ENCODE measurements around the gene AMER3. TPM values are rescaled to one million over a fixed set of nuclear protein-coding genes. Genes with fewer than 3 reads are reported as not detected.

Gene AMER3
- total and polyA plus RNA-seq, 2 experiments from 2014 or later, result 0.05 to 0.49 TPM

DNA sequence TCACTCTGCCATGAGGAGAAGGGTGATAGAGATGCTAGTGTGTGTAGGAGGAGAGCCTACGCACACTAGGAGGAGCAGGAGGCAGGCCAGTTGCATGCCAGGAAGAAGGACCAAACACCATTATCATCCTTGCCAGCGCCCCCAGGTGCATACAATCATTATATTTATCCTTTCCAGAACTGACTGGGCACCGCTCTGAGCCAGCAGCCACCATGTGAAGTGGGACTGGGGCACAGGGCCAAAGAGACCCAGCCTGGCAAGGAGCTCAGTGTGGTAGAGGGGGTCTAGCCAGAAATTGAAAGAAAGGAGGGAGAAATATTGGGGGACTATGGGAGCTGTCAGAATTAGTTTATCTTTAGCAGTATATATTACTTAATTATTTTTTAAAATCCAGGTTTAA, 34.8 kb upstream of the AMER3 start:
- Histone ChIP-seq H3K9me2 (ENCODE audit: insufficient read depth) (0 out of 2 replicates have a peak, but pooled peaks cover 5% of the 10 kb centered on the region), H3K4me3 (no peak overlapping the region), H3F3A (replicated peaks; ENCODE audit: low read depth) (no peaks in the 10 kb centered on the region), H3K27me3 (ENCODE audit: insufficient read depth) (peaks cover 4% of the 10 kb centered on the region; the same call in 1 of the 2 replicates), H3K79me2 (replicated peaks; ENCODE audit: insufficient read depth) (no peaks in the 10 kb centered on the region), H3K4me2 (no peak overlapping the region), H3K27ac (ENCODE audit: low read depth) (no peak overlapping the region), H2AFZ (no peak overlapping the region), H4K20me1 (replicated peaks; ENCODE audit: insufficient read depth) (no peaks in the 10 kb centered on the region), H3K4me1 (ENCODE audit: insufficient read depth) (no peaks in the 10 kb centered on the region), H3K36me3 (ENCODE audit: insufficient read depth) (no peaks in the 10 kb centered on the region)
- Mint-ChIP-seq H3K27me3 (ENCODE audit: insufficient read depth, low read depth, poor library complexity) (no peaks in the 10 kb centered on the region), H3K9me3 (peaks cover 7% of the 10 kb centered on the region; the same call in 2 of the 3 replicates), H3K4me3 (no peak overlapping the region), H3K36me3 (ENCODE audit: low read depth) (no peaks in the 10 kb centered on the region), H3K27ac (no peak overlapping the region), H3K4me1 (no peaks in the 10 kb centered on the region)
- TF ChIP-seq CTCF (conservative IDR thresholded peaks at IDR 0.05; ENCODE audit: low read depth in 2 of 2) (0 out of 4 replicates have a peak, but pooled peaks of 1 of the 2 experiments have one; percentile 5), ZNF114 (CRISPR knock-in tag; IDR thresholded peaks at IDR 0.05) (no peak)
- no peak for DNase-seq (ENCODE audit: low spot score)
- ATAC-seq, result no peak

DNA sequence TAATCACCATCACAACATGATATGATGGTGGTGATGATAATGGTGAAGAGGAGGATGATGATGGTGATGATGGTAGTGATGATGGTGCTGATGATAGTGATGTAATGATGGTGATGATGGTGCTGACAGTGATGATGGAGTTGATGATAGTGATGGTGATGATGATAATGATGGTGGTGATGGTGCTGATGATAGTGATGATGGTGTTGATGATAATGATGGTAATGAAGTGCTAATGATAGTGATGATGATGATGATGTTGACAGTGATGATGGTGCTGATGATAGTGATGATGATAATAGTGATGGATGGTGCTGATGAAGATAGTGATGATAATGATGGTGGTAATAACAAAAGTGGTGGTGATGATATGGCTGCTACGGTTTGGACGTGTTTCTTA, 30.9 kb upstream of the AMER3 start:
- no peaks in the 10 kb centered on the region for H3K36me3 Mint-ChIP-seq (ENCODE audit: low read depth)
- H3K4me1 Mint-ChIP-seq, result peaks cover 7% of the 10 kb centered on the region; the same call in 2 of the 3 replicates
- no peaks in the 10 kb centered on the region for H3F3A ChIP-seq (replicated peaks; ENCODE audit: low read depth)
- H3K4me3 ChIP-seq, result no peak overlapping the region
- peaks cover 10% of the 10 kb centered on the region for H3K27me3 Mint-ChIP-seq (ENCODE audit: insufficient read depth, low read depth, poor library complexity)
- no peak overlapping the region for H3K4me3 Mint-ChIP-seq
- H3K4me1 ChIP-seq (ENCODE audit: insufficient read depth), result no peaks in the 10 kb centered on the region; the same call in 1 of the 2 replicates
- no peak overlapping the region for H3K27ac ChIP-seq (ENCODE audit: low read depth)
- H3K36me3 ChIP-seq (ENCODE audit: insufficient read depth), result no peaks in the 10 kb centered on the region
- H3K9me2 ChIP-seq (ENCODE audit: insufficient read depth), result 0 out of 2 replicates have a peak, but pooled peaks cover 5% of the 10 kb centered on the region
- ATAC-seq, result no peak
- H3K4me2 ChIP-seq, result no peak overlapping the region
- peaks cover 7% of the 10 kb centered on the region; the same call in 2 of the 3 replicates for H3K9me3 Mint-ChIP-seq
- no peak overlapping the region for H2AFZ ChIP-seq
- no peaks in the 10 kb centered on the region for H4K20me1 ChIP-seq (replicated peaks; ENCODE audit: insufficient read depth)
- DNase-seq (ENCODE audit: low spot score), result no peak
- no peaks in the 10 kb centered on the region for H3K79me2 ChIP-seq (replicated peaks; ENCODE audit: insufficient read depth)
- no peak overlapping the region for H3K27ac Mint-ChIP-seq
- peaks cover 15% of the 10 kb centered on the region for H3K27me3 ChIP-seq (ENCODE audit: insufficient read depth)
- TF ChIP-seq, protein P1, sequence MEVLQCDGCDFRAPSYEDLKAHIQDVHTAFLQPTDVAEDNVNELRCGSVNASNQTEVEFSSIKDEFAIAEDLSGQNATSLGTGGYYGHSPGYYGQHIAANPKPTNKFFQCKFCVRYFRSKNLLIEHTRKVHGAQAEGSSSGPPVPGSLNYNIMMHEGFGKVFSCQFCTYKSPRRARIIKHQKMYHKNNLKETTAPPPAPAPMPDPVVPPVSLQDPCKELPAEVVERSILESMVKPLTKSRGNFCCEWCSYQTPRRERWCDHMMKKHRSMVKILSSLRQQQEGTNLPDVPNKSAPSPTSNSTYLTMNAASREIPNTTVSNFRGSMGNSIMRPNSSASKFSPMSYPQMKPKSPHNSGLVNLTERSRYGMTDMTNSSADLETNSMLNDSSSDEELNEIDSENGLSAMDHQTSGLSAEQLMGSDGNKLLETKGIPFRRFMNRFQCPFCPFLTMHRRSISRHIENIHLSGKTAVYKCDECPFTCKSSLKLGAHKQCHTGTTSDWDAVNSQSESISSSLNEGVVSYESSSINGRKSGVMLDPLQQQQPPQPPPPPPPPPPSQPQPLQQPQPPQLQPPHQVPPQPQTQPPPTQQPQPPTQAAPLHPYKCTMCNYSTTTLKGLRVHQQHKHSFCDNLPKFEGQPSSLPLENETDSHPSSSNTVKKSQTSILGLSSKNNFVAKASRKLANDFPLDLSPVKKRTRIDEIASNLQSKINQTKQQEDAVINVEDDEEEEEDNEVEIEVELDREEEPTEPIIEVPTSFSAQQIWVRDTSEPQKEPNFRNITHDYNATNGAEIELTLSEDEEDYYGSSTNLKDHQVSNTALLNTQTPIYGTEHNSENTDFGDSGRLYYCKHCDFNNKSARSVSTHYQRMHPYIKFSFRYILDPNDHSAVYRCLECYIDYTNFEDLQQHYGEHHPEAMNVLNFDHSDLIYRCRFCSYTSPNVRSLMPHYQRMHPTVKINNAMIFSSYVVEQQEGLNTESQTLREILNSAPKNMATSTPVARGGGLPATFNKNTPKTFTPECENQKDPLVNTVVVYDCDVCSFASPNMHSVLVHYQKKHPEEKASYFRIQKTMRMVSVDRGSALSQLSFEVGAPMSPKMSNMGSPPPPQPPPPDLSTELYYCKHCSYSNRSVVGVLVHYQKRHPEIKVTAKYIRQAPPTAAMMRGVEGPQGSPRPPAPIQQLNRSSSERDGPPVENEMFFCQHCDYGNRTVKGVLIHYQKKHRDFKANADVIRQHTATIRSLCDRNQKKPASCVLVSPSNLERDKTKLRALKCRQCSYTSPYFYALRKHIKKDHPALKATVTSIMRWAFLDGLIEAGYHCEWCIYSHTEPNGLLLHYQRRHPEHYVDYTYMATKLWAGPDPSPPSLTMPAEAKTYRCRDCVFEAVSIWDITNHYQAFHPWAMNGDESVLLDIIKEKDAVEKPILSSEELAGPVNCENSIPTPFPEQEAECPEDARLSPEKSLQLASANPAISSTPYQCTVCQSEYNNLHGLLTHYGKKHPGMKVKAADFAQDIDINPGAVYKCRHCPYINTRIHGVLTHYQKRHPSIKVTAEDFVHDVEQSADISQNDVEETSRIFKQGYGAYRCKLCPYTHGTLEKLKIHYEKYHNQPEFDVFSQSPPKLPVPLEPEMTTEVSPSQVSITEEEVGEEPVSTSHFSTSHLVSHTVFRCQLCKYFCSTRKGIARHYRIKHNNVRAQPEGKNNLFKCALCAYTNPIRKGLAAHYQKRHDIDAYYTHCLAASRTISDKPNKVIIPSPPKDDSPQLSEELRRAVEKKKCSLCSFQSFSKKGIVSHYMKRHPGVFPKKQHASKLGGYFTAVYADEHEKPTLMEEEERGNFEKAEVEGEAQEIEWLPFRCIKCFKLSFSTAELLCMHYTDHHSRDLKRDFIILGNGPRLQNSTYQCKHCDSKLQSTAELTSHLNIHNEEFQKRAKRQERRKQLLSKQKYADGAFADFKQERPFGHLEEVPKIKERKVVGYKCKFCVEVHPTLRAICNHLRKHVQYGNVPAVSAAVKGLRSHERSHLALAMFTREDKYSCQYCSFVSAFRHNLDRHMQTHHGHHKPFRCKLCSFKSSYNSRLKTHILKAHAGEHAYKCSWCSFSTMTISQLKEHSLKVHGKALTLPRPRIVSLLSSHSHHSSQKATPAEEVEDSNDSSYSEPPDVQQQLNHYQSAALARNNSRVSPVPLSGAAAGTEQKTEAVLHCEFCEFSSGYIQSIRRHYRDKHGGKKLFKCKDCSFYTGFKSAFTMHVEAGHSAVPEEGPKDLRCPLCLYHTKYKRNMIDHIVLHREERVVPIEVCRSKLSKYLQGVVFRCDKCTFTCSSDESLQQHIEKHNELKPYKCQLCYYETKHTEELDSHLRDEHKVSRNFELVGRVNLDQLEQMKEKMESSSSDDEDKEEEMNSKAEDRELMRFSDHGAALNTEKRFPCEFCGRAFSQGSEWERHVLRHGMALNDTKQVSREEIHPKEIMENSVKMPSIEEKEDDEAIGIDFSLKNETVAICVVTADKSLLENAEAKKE (CRISPR knock-in tag; IDR thresholded peaks at IDR 0.05), result no peak
- TF ChIP-seq JUNB (IDR thresholded peaks at IDR 0.05; ENCODE audit: unreplicated experiment) (no peak), CREB1 (CRISPR knock-in tag; IDR thresholded peaks at IDR 0.05; ENCODE audit: low read depth) (no peak), STAT1 (IDR thresholded peaks at IDR 0.05; ENCODE audit: unreplicated experiment) (no peak), NANOG (IDR thresholded peaks at IDR 0.05; ENCODE audit: borderline replicate concordance) (no peak), POLR2AphosphoS5 (IDR thresholded peaks at IDR 0.05; ENCODE audit: low read depth) (no peak), EZH2phosphoT487 (IDR thresholded peaks at IDR 0.05; ENCODE audit: unreplicated experiment) (no peak), ZNF114 (CRISPR knock-in tag; IDR thresholded peaks at IDR 0.05) (no peak), ZNF331 (CRISPR knock-in tag; IDR thresholded peaks at IDR 0.05; ENCODE audit: low read depth) (no peak)
- TF ChIP-seq, protein P2, sequence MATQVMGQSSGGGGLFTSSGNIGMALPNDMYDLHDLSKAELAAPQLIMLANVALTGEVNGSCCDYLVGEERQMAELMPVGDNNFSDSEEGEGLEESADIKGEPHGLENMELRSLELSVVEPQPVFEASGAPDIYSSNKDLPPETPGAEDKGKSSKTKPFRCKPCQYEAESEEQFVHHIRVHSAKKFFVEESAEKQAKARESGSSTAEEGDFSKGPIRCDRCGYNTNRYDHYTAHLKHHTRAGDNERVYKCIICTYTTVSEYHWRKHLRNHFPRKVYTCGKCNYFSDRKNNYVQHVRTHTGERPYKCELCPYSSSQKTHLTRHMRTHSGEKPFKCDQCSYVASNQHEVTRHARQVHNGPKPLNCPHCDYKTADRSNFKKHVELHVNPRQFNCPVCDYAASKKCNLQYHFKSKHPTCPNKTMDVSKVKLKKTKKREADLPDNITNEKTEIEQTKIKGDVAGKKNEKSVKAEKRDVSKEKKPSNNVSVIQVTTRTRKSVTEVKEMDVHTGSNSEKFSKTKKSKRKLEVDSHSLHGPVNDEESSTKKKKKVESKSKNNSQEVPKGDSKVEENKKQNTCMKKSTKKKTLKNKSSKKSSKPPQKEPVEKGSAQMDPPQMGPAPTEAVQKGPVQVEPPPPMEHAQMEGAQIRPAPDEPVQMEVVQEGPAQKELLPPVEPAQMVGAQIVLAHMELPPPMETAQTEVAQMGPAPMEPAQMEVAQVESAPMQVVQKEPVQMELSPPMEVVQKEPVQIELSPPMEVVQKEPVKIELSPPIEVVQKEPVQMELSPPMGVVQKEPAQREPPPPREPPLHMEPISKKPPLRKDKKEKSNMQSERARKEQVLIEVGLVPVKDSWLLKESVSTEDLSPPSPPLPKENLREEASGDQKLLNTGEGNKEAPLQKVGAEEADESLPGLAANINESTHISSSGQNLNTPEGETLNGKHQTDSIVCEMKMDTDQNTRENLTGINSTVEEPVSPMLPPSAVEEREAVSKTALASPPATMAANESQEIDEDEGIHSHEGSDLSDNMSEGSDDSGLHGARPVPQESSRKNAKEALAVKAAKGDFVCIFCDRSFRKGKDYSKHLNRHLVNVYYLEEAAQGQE (IDR thresholded peaks at IDR 0.05; ENCODE audit: unreplicated experiment), result no peak
